Stimulated activated CD4-positive, alpha-beta T cell treated with anti-CD3 and anti-CD28 coated beads, Interleukin-1b, Interleukin-23, amount 100 ng/mL, for 48 hours (primary cell): ENCODE measurements around the gene GRM4.
"Not testable (repeated sequence)": the region's sequence is repeated elsewhere in the genome, so short reads cannot be mapped to it uniquely, and the experiment has no call there.

Experiments used
- DNase-seq: peaks from one replicate; pipeline ENCODE4 v3.0.0-alpha.2; 2020

Gene GRM4

GRCh38 chr6:34146021-34146782, at the start of gene GRM4:
Gene GRM4 (minus strand): TSS chr6:34146087. CDS start chr6:34133496, 12,591 bp downstream.
- DNase-seq, result no peak

GRCh38 chr6:34194772-34195171, 48.9 kb upstream of the GRM4 start:
- DNase-seq, result no peak

DNA sequence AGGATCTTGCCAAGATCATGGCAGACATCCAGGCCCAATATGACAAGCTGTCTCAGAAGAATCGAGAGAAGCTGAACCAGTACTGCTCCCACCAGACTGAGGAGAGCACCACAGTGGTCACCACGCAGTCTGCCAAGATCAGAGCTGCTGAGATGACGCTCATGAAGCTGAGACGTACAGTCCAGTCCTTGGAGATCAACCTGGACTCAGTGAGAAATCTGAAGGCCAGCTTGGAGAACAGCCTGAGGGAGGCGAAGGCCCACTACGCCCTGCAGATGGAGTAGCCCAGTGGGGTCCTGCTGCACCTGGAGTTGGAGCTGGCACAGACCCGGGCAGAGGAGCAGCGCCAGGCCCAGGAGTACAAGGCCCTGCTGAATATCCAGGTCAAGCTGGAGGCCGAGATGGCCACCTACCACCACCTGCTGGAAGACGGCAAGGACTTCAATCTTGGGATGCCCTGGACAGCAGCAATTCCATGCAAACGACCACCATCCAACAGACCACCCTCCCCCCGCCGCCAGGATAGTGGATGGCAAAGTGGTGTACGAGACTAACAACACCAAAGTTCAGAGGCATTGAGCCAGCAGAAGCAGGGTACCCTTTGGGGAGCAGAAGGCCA, 44.7 kb upstream of the GRM4 start:
- DNase-seq, result no peak

DNA sequence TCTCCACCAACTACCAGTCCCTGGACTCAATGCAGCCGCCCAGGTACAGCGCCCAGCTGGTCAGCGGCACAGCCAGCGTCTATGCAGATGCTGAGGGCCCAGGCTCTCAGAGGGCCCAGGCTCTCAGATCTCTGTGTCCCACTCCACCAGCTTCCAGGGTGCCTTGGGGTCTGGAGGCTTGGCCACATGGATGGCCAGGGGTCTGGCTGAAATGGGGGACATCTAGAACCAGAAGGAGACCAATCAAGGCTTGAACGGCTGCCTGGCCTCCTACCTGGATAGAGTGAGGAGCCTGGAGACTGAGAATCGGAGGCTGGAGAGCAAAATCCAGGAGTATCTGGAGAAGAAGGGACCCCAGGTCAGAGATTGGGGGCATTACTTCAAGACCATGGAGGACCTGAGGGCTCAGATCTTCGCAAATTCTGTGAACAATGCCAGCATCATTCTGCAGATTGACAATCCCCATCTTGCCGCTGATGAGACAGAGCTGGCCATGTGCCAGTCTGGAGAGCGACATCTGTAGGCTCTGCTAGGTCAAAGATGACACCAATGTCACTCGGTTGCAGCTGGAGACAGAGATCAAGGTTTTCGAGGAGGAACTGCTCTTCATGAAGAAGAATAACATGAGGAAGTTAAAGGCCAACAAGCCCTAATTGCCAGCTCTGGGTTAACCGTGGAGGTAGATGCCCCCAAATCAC, 44.1 kb upstream of the GRM4 start:
- DNase-seq, result peak; percentile 49

- DNase-seq, result not testable (repeated sequence)
These were observed 38.8 kb upstream of the GRM4 start for GRCh38 chr6:34184726-34185125.

GRCh38 chr6:34182751-34183531, 37.1 kb upstream of the GRM4 start:
- DNase-seq, result peak; percentile 76

GRCh38 chr6:34181908-34182307, 36.0 kb upstream of the GRM4 start:
- no peak for DNase-seq

- DNase-seq, result no peak
These were observed 33.3 kb upstream of the GRM4 start for GRCh38 chr6:34179106-34179720.

GRCh38 chr6:34178357-34179105, 32.6 kb upstream of the GRM4 start:
- no peak for DNase-seq

GRCh38 chr6:34177181-34177591, 31.3 kb upstream of the GRM4 start:
- no peak for DNase-seq

GRCh38 chr6:34176261-34177031, 30.6 kb upstream of the GRM4 start:
- DNase-seq, result no peak

GRCh38 chr6:34174846-34175399, 29.0 kb upstream of the GRM4 start:
- no peak for DNase-seq

- DNase-seq, result no peak
These were observed 27.3 kb upstream of the GRM4 start for GRCh38 chr6:34172961-34173775.

GRCh38 chr6:34170346-34170745, 24.5 kb upstream of the GRM4 start:
- DNase-seq, result no peak

DNA sequence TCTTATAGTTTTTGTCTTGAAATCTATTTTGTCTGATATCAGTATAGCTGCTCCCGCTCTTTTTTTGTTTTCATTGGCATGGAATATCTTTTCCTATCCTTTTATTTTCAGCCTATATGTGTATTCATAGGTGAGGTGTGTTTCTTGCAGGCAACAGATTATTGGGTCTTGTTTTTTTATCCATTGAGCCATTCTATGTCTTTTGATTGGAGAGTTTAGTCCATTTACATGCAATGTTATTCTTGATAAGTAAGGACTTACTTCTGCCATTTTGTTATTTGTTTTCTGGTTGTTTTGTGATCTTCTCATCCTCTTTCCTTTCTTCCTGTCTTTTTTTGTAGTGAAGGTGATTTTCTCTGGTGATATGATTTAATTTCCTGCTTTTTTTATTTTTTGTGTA, 24.0 kb upstream of the GRM4 start:
- DNase-seq, result no peak

DNA sequence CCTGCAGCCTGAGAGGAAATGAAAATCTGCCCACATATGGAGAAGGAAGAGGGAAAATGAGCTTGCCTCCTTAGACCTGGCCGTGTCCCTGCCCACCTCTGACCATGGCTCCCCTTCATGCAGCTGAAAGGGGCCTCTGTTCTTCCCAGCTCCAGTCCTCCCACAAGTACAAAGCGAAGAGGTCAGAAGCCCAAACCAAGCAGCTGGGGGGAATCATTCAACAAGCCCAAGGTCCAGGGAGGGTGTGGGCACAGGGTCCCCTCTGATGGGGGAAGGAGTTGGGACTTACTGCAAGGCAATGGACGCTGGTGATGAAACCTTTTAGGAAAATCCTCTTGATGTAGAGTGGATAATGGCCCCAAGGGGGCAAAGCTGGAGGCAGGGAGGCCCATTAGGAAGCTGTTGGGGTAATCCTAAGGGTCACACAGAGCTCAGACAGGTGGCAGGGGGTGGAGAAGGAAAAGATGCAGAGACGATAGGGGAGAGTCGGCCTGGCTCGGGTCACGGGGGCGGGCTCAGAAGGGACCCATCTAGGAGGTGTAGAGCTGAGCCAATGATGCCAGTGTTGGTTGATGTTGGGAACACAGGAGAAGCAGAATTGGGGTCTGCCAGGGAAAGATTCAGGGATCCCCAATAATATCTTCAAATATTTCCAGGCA, 16.1 kb upstream of the GRM4 start:
- DNase-seq, result no peak

DNA sequence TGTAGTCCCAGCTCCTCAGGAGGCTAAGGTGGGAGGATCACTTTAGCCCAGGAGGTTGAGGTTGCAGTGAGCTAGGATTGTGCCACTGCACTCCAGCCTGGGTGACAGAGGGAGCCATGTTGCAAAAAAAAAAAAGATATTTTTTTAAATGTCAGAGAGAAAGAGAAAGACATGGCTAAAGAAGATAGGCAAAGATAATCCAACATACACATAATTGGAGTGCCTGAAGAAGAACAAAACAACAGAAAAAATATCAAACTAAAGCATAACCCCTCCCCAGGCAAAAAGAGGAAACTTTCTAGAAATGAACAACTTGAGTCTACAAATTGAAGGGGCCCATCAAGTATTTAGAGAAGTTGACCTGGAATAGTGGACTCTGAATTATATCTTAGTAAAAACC, 14.0 kb upstream of the GRM4 start:
- DNase-seq, result no peak

DNA sequence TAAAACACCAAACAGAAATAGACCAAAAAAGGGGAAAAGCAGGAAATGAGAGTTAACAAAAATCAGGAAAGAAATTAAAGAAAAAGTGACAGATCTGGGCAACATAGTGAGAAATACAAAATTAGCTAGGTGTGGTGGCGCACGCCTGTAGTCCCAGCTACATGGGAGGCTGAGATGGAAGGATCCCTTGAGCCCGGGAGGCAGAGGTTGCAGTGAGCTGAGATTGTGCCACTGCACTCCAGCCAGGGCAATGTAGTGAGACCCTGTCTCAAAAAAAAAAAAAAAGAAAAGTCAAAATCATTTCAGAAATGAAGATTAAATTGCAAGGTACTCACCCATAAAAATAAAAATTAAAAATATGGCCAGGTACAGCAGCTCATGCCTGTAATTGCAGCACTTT, 13.0 kb upstream of the GRM4 start:
- no peak for DNase-seq

DNA sequence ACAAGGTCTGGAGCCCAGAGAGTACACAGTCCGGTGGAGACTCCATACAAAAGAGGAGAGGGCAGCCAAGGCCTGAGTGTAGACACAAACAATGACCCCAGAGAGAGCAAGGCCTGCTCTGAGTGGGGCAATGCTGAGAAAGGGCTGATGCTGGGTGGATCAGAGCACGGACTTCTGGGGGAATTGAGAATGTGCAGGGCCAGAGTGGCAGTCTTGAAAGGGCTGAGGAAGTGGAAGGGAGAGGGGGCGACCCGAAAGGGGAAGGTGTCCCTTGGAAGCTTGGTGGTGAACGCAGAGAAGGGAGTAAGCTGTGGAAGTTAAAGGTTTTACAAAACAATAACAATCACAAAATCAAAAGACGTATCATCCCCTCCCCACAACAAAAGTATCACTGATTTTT, 12.0 kb upstream of the GRM4 start:
- no peak for DNase-seq
